Panc1 (cell line): Measurements from ENCODE around the gene SLC6A4.

Experiments used
- CTCF ChIP-seq: fragments of 450-650 bp; IDR thresholded peaks from 2 replicates; pipeline ENCODE4 v1.5.1; 2017; ENCODE audit warnings: mild to moderate bottlenecking
- POLR2AphosphoS5 ChIP-seq: IDR thresholded peaks from 2 replicates; pipeline ENCODE4 v1.6.1; 2012; ENCODE audit warnings: mild to moderate bottlenecking, low read depth, low read length, moderate library complexity
- TCF7L2 ChIP-seq: IDR thresholded peaks from 2 replicates; pipeline ENCODE4 v1.6.1; 2011; ENCODE audit warnings: mild to moderate bottlenecking, low read depth, low read length, inconsistent platforms

GRCh38 chr17:30165147-30165546 is 70.3 kb downstream of the SLC6A4 start:
- TF ChIP-seq CTCF (no peak), POLR2AphosphoS5 (no peak), TCF7L2 (no peak)
